NCI-H187 (cell line): Measurements from ENCODE around the gene MTHFD1.

ENCODE experiments used
- DNase-seq, 2 experiments: peaks; one replicate each; lab custom pipeline; 2025; lab: John Stamatoyannopoulos, UW

MTHFD1 gene

GRCh38 chr14:64407329-64407728 is 19.2 kb downstream of the MTHFD1 start:
- no peak for DNase-seq

- no peak for DNase-seq
These were observed 21.2 kb downstream of the MTHFD1 start for GRCh38 chr14:64409126-64409920.

- no peak for DNase-seq
These were observed 22.1 kb downstream of the MTHFD1 start for GRCh38 chr14:64410084-64410774.

GRCh38 chr14:64411001-64411400 is 22.8 kb downstream of the MTHFD1 start:
- no peak for DNase-seq

- no peak for DNase-seq
These were observed 24.1 kb downstream of the MTHFD1 start for GRCh38 chr14:64412237-64412636.

- DNase-seq = no peak
These were observed 28.3 kb downstream of the MTHFD1 start for GRCh38 chr14:64416348-64416932.

GRCh38 chr14:64417055-64417770 is 29.1 kb downstream of the MTHFD1 start:
- DNase-seq = no peak

- DNase-seq = no peak
These were observed 29.6 kb downstream of the MTHFD1 start for GRCh38 chr14:64417771-64418125.

GRCh38 chr14:64419003-64419402 is 30.9 kb downstream of the MTHFD1 start:
- no peak for DNase-seq

GRCh38 chr14:64421166-64421565 is 33.0 kb downstream of the MTHFD1 start:
- DNase-seq = no peak

GRCh38 chr14:64422005-64422404 is 33.9 kb downstream of the MTHFD1 start:
- no peak for DNase-seq

GRCh38 chr14:64422756-64423155 is 34.6 kb downstream of the MTHFD1 start:
- no peak for DNase-seq

GRCh38 chr14:64423987-64424386 is 35.8 kb downstream of the MTHFD1 start:
- no peak for DNase-seq

- no peak for DNase-seq
These were observed 46.4 kb downstream of the MTHFD1 start for GRCh38 chr14:64434528-64434927.

GRCh38 chr14:64438181-64438841 is 50.2 kb downstream of the MTHFD1 start:
- DNase-seq = no peak

GRCh38 chr14:64439141-64439540 is 51.0 kb downstream of the MTHFD1 start:
- no peak for DNase-seq

- DNase-seq = no peak
These were observed 52.3 kb downstream of the MTHFD1 start for GRCh38 chr14:64440494-64440893.

- DNase-seq = no peak
These were observed 54.3 kb downstream of the MTHFD1 start for GRCh38 chr14:64442300-64442988.

- no peak for DNase-seq
These were observed 56.0 kb downstream of the MTHFD1 start for GRCh38 chr14:64444140-64444539.

- no peak for DNase-seq
These were observed 57.1 kb downstream of the MTHFD1 start for GRCh38 chr14:64444984-64445845.
